HPDE6-E6E7 (cell line): ENCODE measurements around the gene UQCRH.

Experiments
- DNase-seq: peaks from one replicate; pipeline ENCODE4 v3.0.0; 2011; ENCODE audit warnings: missing footprints; ENCODE audit errors: extremely low spot score

The UQCRH gene

DNA sequence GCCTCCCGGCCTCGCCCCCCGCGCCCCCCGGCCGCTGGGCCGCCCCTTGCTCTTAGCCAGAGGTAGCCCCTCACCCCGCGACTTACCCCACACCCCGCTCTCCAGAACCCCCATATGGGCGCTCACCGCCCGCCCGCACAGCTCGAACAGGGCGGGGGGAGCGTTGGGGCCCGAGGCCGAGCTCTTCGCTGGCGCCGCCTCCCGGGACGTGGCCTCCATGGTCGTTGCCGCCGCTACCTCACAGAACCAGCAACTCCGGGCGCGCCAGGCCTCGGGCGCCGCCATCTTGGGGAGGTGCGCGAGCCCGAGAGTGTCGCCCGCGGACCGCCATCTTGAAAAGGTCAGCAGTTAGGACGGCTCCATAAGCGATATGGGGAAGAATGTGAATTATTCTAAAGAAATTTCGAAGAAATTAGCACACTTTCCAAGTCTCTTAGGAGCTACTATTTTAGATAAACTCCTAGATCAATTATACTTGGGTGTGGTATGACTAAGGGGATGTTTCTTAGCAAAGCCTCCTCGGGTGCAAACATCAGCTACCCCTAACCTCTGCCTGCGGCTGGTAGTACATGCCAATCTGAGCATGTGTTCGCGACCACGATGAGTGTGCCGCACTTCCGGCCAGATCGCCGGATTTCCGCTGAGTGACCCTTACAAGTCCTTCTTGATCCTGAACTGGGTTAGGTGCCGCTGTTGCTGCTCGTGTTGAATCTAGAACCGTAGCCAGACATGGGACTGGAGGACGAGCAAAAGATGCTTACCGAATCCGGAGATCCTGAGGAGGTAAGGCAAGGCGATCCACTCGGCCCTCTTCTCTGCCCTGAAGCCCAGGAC is at the start of gene UQCRH, which contains the start of gene LRRC41:
Gene UQCRH, plus strand, starts transcription at position 661 of the 834 bp plus-strand sequence. Its CDS starts 69 bp downstream, at position 730.
Gene LRRC41, minus strand, starts transcription at position 579 of the 834 bp plus-strand sequence. Its CDS starts 294 bp downstream, at position 285.
- DNase-seq = peak; percentile 94

DNA sequence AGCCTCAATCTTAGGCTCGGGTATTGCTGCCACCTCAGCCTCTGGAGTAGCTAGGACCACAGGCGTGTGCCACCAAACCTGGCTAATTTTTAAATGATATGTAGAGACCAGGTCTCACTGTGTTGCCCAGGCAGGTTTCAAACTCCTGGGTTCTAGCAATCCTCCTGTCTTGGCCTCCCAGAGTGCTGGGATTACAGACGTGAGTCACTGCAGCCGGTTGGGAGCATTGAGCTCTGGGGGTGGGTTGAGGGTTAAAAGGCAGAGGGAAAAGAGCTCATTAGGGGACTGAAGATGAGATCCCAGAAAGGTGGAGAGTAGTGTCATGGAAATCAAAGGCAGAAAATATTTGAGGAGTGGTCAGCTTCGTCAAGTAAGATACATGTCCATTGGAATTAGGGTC is 48.8 kb upstream of the UQCRH start:
- DNase-seq = no peak

DNA sequence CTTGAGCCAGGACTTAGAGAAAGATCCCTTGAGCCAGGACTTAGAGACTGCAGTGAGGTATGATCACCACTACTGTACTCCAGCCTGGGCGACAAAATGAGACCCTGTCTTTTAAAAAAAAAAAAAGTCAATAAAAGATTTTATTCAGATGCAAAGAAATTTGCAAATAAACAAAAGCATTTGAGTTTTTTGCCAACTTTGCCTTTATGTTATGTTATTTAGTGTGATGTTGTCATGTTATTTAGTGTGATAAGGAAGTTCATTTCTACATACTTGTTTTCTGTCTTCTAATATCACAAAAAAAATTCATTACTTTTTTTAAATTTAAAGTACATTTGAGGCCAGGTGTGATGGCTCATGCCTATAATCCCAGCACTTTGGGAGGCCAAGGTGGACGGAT is 47.0 kb upstream of the UQCRH start:
- DNase-seq = no peak

DNA sequence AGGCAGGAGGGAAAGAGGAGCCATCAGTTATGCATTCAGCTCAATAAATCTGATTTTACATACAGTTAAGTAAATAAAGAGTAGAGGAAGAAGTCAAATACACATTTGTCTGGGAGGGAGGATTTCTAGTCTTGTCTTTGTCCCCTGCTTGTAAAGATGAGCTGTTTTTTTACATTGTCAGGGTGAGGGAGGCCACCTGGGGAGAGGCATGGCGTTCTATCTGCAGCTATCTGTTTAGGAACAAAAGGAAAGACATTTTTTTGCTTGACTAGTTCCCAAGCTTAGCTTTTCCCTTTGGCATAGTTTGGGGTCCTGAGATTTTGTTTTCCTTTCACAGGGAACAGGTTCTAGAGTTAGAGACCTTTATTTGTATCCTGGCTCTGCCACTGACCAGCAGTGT is 41.0 kb upstream of the UQCRH start:
- DNase-seq = no peak

DNA sequence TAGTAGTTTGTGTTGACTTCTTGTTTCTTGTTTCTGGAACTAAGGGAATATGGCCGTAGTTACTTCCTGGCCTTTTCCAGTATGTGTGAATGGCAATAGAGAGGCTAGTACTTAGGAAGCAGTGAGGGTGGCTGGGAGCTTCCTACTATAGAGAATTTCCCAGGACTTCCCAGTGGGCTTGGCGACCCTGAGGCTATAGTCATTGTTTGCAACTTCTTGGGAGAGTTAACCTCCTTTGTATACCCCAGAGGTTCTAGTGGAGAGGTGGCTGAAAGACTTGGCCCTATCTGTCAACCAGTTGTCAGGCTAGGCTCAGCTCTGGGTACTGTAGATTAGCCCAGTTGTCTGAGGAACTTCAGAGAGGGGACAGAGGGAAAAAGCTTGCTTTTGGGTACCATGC is 40.4 kb upstream of the UQCRH start:
- no peak for DNase-seq

DNA sequence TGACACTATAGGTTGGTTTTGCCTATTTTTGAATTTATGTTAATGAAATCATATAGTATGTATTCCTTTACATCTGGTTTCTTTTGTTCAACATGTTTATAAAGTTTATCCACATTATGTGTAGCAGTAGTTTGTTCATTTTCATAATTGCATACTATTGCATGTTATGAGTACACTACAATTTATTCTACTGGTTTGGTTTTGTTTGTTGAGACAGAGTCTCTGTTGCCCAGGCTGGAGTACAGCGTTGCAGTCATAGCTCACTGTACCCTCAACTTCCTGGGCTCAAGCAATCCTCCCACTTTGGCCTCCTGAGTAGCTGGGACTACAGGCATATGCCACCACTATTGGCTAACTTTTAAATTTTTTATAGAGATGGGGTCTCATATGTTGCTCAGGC is 34.9 kb upstream of the UQCRH start:
- no peak for DNase-seq

DNA sequence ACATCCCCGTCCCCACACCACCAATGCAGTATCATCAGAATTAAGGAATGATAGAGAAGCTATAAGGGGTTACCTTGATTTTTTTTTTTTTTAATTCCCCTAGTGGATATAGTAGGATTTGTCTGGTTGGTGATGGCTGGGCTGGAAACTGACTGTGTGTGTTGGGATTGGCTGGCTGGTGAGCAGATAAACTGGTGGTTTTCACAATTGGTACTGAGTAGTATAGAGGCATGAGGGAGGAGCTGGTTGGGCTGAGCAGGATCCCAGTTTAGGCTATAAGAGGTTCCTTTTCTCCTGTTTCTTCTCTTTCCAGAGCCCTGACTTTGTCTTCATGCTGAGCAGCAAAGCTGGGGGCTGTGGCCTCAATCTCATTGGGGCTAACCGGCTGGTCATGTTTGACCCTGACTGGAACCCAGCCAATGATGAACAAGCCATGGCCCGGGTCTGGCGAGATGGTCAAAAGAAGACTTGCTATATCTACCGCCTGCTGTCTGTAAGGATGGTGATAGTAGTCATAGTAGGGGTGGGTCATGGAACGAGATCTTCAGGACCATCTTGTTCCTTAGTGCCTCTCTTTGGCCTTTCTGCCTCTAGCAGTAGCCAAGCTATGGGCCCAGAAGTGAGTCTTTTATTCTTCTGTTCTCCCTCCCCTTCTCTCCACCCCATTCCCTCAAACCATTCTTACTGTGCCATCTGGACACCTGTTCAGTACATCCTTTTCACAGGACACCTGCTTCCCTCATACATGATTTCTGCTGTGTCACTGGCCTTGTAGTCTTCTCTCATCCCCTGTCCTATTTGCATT is 29.1 kb upstream of the UQCRH start:
- DNase-seq = no peak

DNA sequence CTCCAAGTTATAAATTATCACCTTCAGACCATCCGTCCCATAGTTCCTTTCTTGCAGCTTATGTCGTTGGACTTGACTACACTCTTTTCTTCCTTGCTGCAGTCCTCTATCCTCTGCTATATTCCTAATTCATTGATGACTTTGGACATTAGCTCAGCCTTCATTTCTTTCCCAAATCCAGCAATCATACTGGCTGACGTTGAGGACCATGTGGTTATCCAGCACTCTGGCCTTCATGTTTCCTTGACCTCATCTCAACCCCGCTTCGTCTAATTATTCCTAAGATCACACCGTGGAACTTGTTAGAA is 28.5 kb upstream of the UQCRH start:
- DNase-seq = no peak

DNA sequence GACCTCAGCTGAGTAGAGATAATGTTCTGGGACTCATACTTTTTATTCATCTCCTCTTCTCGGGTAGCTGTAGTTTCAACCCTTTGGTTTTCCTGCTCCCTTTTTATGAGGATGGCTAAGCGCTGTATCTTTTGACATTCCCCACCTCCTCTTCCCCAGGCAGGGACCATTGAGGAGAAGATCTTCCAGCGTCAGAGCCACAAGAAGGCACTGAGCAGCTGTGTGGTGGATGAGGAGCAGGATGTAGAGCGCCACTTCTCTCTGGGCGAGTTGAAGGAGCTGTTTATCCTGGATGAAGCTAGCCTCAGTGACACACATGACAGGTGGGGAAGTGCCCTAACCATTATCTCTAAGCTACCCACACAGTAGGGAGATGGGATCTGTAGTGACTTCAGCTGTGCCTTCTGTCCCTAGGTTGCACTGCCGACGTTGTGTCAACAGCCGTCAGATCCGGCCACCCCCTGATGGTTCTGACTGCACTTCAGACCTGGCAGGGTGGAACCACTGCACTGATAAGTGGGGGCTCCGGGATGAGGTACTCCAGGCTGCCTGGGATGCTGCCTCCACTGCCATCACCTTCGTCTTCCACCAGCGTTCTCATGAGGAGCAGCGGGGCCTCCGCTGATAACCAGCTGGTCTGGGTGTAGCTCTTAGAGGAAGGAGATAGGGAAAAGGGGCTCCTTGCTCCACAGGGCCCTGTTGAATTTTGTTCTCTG is 25.7 kb upstream of the UQCRH start:
- no peak for DNase-seq

DNA sequence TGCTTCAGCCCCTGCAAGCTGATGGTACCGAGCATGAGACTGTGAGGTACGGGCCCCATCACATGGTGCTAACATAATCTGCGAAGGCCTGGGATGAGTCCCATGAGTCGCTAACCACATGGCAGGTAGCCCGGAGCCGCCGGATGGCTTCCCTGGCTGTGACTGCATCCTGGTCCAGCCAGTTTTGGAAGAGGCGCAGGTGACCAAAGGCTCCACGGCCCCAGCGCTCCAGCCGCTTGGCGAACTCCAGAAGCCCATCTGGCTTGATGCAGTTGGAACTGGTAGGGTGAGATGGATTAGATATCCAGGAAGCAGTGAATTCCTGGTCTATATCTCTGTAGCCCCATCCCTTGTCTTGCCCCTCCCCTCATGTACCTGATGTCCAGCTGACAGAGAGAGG is 24.7 kb upstream of the UQCRH start:
- DNase-seq = peak; percentile 17

DNA sequence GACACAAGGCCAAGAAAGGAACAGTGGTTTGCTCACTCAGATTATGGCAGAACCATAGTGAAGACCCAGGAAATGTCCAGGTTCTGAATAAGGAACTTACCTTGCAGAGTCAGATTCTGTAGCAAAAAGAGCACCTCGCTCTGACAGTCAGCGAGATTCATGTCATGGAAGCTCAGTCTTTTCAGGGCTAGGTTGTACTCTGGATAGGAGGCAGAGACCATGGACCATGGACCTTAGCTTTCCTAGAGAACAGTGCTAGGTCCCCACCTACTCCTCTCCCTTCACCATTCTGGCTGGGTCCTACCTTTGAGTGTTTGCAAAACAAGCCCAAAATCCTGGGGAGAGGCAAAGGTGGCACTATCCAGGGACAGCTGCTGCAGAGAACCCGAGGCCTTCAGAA is 23.4 kb upstream of the UQCRH start:
- no peak for DNase-seq

DNA sequence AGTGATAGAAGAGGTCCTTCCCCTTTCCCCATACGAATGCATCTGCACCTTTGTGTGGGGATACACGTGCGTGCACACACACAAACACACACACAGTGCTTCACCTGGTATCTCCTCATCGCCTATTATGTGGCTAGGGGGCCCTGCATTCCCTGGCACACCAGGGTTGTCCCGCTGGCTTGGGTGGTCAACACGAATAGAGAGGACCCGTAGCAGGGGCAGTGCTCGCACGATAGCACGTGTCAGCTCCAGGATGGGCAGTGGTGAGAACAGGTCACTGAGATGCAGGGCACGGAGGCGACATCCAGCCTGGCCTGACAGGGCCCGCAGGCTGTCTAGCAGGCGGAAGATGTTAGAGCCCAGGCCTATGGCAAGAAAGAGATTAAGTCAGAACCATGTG is 22.5 kb upstream of the UQCRH start:
- DNase-seq = no peak

DNA sequence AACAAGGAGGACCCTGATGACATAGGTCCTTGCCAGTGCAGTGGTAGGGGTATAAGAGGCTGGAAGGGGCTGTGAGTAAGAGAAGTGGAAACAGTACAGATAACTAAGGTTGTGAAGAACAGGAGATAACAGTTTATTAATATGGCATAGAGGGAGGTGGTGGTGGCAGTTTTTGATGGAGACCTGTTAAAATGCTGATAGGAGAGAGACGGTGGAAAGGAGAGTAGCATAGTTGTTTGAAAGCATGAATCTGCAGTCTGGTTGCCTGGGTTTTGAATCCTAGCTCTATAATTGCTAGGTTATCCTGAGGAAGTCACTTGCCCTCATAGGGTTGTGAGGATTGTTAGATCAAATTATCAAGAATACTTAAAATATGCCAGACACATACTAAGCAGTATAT is 19.4 kb upstream of the UQCRH start:
- no peak for DNase-seq

DNA sequence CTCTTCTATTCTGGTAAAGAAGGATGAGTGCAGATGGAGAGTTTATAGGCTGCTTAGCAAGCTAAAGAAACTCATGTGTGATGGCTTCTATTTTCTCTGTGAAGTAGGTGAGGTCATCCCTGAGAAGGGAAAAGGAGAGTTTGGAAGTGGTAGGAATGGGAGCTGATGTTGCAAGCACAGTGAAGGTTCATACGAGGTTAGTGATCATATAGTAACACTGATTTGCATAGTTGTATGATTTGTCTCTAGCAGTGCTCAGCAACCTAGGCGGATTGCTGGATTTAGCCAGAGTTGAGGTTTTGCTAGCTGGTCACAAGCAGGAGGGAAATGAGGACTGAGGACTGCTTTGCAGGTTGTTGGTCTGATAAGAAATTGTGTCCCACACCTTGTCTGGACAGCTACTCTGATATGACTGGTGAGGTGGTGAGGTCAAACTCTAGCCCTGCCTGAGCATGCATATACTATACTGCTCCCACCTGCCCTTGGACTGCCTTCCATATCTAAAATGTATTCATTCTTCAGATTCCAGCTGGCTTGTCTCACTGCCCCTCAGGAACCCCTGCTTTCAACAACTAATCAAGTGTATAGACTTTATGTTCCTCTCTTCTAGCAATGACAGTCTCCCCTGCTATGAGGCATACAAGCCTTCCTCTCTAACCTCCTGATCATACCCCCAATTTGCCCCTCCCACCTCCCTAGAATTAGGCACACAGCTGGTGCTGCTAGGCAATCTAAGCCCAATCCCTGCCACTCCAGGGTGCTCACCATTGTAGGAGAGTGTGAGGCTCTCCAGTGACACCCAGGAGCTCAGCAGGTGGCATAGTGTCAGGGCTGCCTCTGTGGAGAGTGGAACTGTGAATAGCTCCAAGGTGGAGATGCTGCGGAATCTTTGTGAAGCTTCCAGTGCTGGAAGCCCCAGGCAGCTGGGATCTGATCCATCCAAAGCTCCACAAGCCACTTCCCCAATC is 18.6 kb upstream of the UQCRH start:
- DNase-seq = no peak

DNA sequence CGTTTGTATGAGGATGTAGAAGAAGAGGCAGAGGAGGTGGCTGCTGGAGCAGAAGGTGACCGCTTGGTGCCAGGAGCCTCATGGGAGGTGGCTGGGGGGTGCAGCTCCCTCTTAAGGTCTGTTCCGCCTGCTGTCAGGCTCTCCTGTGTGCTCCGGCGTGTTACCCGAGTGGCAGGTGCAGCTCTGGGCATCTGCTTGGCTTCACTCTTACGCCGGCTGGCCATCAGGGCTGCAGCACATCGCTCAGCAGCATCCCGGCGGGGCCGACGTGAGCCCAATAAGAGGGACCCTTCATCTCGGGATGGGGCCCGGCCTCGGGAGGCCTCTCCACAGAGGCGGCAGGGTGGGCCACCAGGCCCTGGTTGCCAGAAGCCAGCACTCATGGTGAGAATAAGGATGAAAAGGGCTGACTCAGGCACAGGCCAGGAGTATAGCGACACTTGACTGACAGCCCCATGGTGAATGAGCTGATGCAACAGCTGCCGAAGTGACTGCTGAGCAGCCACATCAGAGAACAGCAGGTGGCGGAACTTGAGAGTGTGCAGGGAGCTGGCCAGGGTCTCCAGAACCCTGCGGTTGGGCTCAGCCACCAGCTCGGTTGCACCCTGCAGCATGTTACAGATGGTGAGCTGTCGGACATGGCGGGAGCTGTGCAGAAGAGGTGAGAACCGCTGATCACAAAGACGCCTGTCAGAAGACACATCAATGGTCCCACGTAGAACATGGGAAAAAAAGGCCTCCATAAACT is 17.6 kb upstream of the UQCRH start:
- DNase-seq = no peak

DNA sequence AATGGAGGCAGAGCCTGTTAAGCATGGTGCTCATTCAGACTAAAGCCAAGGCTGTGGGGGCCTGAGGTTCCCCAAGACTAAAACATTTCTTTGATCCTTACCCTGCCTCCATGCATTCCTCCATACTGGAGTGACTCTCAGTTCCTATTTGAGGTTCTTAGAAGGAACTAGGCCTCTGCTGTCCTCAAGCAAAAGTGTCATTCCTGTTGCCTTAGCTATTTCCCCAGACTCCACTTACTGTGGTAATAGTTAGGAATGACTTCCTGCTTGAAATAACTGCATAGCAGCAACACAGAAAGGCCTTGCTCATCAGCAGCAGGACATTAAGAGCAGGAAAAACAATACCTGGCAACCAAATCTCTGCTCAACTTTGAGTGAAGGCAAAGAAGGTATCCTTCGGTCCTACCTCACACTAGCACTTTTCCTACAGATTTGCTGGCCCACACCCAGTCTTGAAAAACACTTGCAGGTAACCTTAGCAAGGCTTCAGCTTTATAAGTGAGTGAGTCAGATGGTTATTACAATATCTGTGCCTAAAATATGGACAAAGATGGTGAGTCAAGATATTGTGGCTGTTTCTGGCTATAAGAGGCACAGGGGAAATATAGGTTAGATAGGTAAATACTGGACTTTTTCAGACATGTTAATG is 14.9 kb upstream of the UQCRH start:
- DNase-seq = peak; percentile 51

DNA sequence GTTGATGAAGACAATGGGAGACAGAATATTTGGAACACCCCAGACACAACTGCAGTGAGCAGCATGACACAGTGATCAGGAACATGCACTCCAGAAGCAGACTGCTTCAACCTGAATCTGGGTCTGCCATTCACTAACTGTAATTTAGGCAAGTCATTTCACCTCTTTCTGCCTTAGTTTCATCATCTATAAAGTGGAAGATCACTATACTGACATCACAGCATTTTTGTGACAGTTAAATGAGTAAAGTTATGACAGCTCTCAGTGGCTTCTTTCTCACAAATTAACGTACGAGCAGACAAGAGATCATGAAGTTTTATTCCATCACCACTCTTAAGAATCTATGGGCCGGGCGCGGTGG is 14.4 kb upstream of the UQCRH start:
- DNase-seq = no peak

DNA sequence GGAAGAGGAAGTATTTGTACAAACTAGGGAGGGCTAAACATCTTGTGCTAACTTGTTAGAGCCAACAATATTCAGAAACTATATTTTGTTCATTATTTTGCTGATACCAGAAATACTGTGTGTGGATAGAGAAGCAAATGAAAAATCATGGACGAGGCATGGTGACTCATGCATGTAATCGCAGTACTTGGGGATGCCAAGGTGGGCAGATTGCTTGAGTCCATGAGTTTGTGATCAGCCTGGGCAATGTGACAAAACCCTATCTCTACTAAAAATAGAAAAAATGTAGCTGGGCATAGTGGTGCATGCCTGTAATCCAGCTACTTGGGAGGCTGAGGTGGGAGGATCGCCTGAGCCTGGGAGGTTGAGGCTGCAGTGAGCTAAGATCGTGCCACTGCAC is 13.5 kb upstream of the UQCRH start:
- no peak for DNase-seq

DNA sequence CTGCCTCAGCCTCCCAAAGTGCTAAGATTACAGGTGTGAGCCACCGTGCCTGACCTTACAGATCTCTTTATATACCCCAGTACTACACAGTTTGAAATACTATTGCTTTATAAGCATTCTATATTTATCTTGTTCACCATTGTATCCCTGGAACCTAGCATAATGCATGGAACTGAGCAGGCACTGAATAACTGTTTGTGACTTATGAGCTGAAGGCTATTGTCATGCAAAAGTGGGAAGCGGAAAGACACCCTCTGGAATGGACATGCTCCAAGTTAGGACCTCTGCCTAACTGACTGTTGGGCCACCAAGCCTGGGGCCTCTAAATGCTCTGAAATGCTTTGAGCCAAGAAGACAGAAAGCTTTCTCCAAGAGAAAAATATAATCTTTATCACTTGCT is 8.2 kb upstream of the UQCRH start:
- DNase-seq = no peak

DNA sequence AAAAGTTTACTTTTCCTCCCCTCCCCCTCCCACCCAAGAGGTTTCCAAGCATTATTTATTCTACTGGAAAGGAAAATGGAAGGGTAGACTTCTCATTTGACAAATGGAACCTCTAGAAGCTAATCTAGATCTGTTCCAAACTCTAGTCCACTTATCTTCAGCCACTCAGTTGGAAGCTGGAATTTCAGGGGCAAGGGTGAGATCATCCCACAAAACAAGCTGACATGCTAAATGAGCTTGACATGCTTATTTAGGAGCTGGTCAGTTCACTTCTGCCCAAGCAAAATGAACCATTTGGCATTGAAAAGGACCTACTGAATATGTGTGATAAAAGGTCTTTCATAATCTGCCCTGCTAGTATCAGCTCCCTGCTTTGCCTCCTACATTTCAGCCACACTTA is 5.1 kb upstream of the UQCRH start:
- DNase-seq = no peak
